Psoas muscle (tissue), 8 donors: ENCODE measurements around the gene TPD52L3. TPM values are rescaled to one million over a fixed set of nuclear protein-coding genes. Genes with fewer than 3 reads are reported as not detected.

Experiments
- ATAC-seq, 4 donors: fragments of 200-7000 bp; cut with Tn5 transposase; one replicate each; pipeline ENCODE4 v1.9.1; 2020; ENCODE audit warnings: moderate library complexity in 3 of 4, mild to moderate bottlenecking in 2 of 4
- DNase-seq, 2 donors: peaks; one replicate each; pipeline ENCODE4 v3.0.0-alpha.2; 2020
- H3K27ac ChIP-seq: fragments of 200-600 bp; one replicate; pipeline ENCODE4 v1.8.0; 2022
- H3K27me3 ChIP-seq, 3 donors: fragments of 200-600 bp in 1 of 3; one replicate each; pipeline versions ENCODE4 v1.6.1 to v1.8.0; 2013 to 2022; ENCODE audit warnings: low read length in 2 of 3, mild to moderate bottlenecking in 2 of 3, moderate library complexity in 1 of 3; ENCODE audit not compliant: insufficient read depth in 3 of 3
- H3K36me3 ChIP-seq, 2 donors: fragments of 200-600 bp in 1 of 2; one replicate each; pipeline versions ENCODE4 v1.6.1 to v1.8.0; 2013 to 2022; ENCODE audit warnings: low read depth in 1 of 2, mild to moderate bottlenecking in 1 of 2, moderate library complexity in 1 of 2; ENCODE audit not compliant: insufficient read depth in 1 of 2
- H3K4me1 ChIP-seq: fragments of 200-600 bp; one replicate; pipeline ENCODE4 v1.8.0; 2022
- H3K4me3 ChIP-seq: fragments of 200-600 bp; one replicate; pipeline ENCODE4 v1.8.0; 2022; ENCODE audit warnings: mild to moderate bottlenecking
- H3K9me3 ChIP-seq: fragments of 200-600 bp; one replicate; pipeline ENCODE4 v1.8.0; 2022
- WGBS, 3 donors: extraction: QIAGEN DNeasy Blood & Tissue Kit; methylation state at CpG; one replicate each; pipeline versions ENCODE4 v1.1.6 to v1.1.7; 2013; 5-methylcytosine and 5-hydroxymethylcytosine counted together
- intact Hi-C, 2 donors: fragments of 100-400 bp; cut with DNase I; formaldehyde crosslinking; loops; one replicate each; pipeline versions ENCODE4 v1.11.0 to v1.14.2; 2022
- long read RNA-seq, 2 donors: library from polyadenylated mRNA; unstranded; transcript quantifications; one replicate each; pipeline ENCODE4 v2.0.0, GENCODE V29; 2021
- polyA plus RNA-seq, 3 donors: library from polyadenylated mRNA; stranded (reverse); fragments of 200-250 nt; gene quantifications; one replicate each; pipeline ENCODE4 v1.2.3, GENCODE V29; 2013
- total RNA-seq, 4 donors: library from RNA; stranded (reverse); fragmentation: NEBNext Ultra II Directional in 2 of 4; extraction: Animal tissue kit (Norgen Biotek cat#: 25700) in 2 of 4; gene quantifications; one replicate each; pipeline versions ENCODE4 v1.2.1 to v1.2.4, GENCODE V29; 2021 to 2023
- TF ChIP-seq, protein P1 (sequence below): fragments of 200-600 bp; IDR thresholded peaks from one replicate; pipeline ENCODE4 v1.8.0; 2022; ENCODE audit warnings: antibody characterized with exemption
- donor health status: healthy with polysubstance abuse.
- donor health status: DM: no; HTN: no; CAD: no; lungs with moderate emphysema.
- donor health status: Bipolar disorder and iron deficiency.
- donor health status: healthy.
- donor health status: DM: yes; HTN: yes; CAD: no.
- donor health status: DM: no; HTN: no; CAD: no.
- donor health status: DM: no; HTN: no; CAD: no.
- donor health status: DM: yes; HTN: yes; CAD: no.

TPD52L3 gene
- total RNA-seq = not detected
- not detected for polyA plus RNA-seq
- long read RNA-seq, donor 1 = 0 reads
- long read RNA-seq, donor 2 = 0 reads

GRCh38 chr9:6328103-6328502, at the start of gene TPD52L3:
Gene TPD52L3 (plus strand): TSS chr9:6328375. CDS start chr9:6328596, 221 bp downstream.
- Histone ChIP-seq H3K9me3 (no peaks in the 10 kb centered on the region), H3K27ac (no peak within 1 kb of the TSS), H3K36me3 (no peaks in the 10 kb centered on the region), H3K4me3 (no peak within 1 kb of the TSS), H3K4me1 (no peaks in the 10 kb centered on the region), H3K27me3 (peaks cover 0 to 2% (median 0%) of the 10 kb centered on the region in 3 donors)
- intact Hi-C loops = no loop called here
- ATAC-seq (no peak), DNase-seq (no peak)
- TF ChIP-seq, protein P1, sequence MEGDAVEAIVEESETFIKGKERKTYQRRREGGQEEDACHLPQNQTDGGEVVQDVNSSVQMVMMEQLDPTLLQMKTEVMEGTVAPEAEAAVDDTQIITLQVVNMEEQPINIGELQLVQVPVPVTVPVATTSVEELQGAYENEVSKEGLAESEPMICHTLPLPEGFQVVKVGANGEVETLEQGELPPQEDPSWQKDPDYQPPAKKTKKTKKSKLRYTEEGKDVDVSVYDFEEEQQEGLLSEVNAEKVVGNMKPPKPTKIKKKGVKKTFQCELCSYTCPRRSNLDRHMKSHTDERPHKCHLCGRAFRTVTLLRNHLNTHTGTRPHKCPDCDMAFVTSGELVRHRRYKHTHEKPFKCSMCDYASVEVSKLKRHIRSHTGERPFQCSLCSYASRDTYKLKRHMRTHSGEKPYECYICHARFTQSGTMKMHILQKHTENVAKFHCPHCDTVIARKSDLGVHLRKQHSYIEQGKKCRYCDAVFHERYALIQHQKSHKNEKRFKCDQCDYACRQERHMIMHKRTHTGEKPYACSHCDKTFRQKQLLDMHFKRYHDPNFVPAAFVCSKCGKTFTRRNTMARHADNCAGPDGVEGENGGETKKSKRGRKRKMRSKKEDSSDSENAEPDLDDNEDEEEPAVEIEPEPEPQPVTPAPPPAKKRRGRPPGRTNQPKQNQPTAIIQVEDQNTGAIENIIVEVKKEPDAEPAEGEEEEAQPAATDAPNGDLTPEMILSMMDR = no peak
- 84 to 87% (median 86%) methylated on average over 16 of the region's 16 CpGs for WGBS, 3 donors

DNA sequence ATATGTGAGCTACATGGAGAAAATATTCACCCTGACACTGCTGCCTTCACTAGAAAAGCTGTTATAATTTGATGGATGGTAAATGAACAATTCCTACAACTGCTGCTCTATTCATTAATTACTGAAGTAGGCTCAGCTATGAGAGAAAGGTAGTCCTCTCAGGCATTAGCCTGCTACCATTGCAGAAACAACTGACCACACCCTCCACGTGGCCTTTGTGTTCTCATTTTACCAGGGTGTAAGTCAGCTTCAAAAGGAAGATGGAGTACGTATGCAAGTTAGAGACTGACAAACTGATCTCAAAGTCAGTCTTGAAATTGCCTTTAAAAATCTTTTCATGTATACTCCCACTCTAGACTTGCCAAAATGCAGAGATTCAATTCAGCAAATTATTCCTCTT, 26.3 kb upstream of the TPD52L3 start:
- no peak overlapping the region for H3K4me3 ChIP-seq
- no peaks in the 10 kb centered on the region for H3K4me1 ChIP-seq
- intact Hi-C loops = loop anchor here in 1 of 2 donors (10.0 kb wide), 1 partner anchor 417 kb away; no protein-coding TSS in a partner anchor
- no peak overlapping the region for H3K27ac ChIP-seq
- H3K36me3 ChIP-seq = no peaks in the 10 kb centered on the region
- ATAC-seq = no peak
- no peak for DNase-seq
- H3K9me3 ChIP-seq = no peaks in the 10 kb centered on the region
- TF ChIP-seq, protein P1 = no peak
- 12 to 27% (median 25%) methylated on average over 2 of the region's 2 CpGs for WGBS, 3 donors
- no peaks in the 10 kb centered on the region for H3K27me3 ChIP-seq

GRCh38 chr9:6302417-6302816, 25.8 kb upstream of the TPD52L3 start:
- no peak overlapping the region for H3K4me3 ChIP-seq
- H3K4me1 ChIP-seq = no peaks in the 10 kb centered on the region
- H3K9me3 ChIP-seq = no peaks in the 10 kb centered on the region
- ATAC-seq = no peak
- H3K27ac ChIP-seq = no peak overlapping the region
- no peaks in the 10 kb centered on the region for H3K36me3 ChIP-seq
- H3K27me3 ChIP-seq = no peaks in the 10 kb centered on the region
- intact Hi-C loops = loop anchor here in 1 of 2 donors (10.0 kb wide), 1 partner anchor 418 kb away; no protein-coding TSS in a partner anchor
- TF ChIP-seq, protein P1 = no peak
- DNase-seq = no peak

- TF ChIP-seq, protein P1 = no peak
- no peaks in the 10 kb centered on the region for H3K9me3 ChIP-seq
- H3K27me3 ChIP-seq = no peaks in the 10 kb centered on the region
- H3K27ac ChIP-seq = no peak overlapping the region
- intact Hi-C loops = loop anchor here in 1 of 2 donors (10.0 kb wide), 1 partner anchor 419 kb away; no protein-coding TSS in a partner anchor
- H3K4me3 ChIP-seq = no peak overlapping the region
- H3K36me3 ChIP-seq = no peaks in the 10 kb centered on the region
- no peak for DNase-seq
- no peaks in the 10 kb centered on the region for H3K4me1 ChIP-seq
- ATAC-seq = no peak
Measured at GRCh38 chr9:6304232-6304631, 23.9 kb upstream of the TPD52L3 start.

- no peaks in the 10 kb centered on the region for H3K4me1 ChIP-seq
- no peaks in the 10 kb centered on the region for H3K36me3 ChIP-seq
- TF ChIP-seq, protein P1 = peak; percentile 52
- ATAC-seq = peak in 1 of 4 donors; percentile 67
- peaks cover 0 to 4% (median 0%) of the 10 kb centered on the region in 3 donors for H3K27me3 ChIP-seq
- H3K27ac ChIP-seq = no peak overlapping the region
- no peak for DNase-seq
- no peak overlapping the region for H3K4me3 ChIP-seq
- 87 to 92% (median 88%) methylated on average over 2 of the region's 2 CpGs for WGBS, 3 donors
- intact Hi-C loops = loop anchor here (2.0 to 10.0 kb wide), 5 partner anchors 109 to 424 kb away; no protein-coding TSS in a partner anchor
- no peaks in the 10 kb centered on the region for H3K9me3 ChIP-seq
Measured at GRCh38 chr9:6305954-6306563, 22.1 kb upstream of the TPD52L3 start.
